Stimulated activated CD4-positive, alpha-beta T cell treated with anti-CD3 and anti-CD28 coated beads, Interleukin-12 subunit alpha, Interleukin-12 subunit beta, amount 100 ng/mL, for 24 hours (primary cell): ENCODE measurements around the gene ATG4C.
"Not testable (repeated sequence)": the region's sequence is repeated elsewhere in the genome, so short reads cannot be mapped to it uniquely, and the experiment has no call there.

Source experiments
- DNase-seq, 2 experiments: peaks; one replicate each; pipeline ENCODE4 v3.0.0-alpha.2; 2020; ENCODE audit warnings: low read depth in 2 of 2

ATG4C gene

DNA sequence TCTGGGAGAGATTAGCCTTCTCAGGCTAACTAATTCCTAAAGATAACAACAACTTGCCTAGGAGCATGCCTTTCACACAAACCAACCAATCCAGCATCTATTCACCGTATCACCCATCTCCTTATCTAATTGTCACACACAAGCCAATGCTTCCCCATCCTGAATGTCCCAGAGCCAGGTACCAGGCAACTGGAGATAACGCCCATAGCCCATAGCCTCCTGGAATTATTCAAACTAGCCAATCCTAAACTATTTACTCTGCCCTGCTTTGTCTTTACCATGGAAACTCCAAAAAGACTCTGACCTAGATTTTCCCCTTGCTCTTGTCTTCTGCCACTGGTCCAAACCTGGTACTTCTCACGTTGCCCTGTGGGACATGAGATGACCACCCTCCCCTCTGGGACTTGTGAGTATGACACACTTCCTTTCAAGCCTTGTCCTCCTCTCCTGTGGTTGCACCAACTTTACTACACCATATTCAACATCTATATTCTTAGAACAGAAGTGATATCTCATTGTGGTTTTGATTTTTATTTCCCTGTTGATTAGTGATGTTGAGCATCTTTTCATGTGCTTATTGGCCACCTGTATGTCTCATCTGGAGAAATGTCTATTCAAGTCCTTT, 8.8 kb upstream of the ATG4C start:
- no peak for DNase-seq

- no peak for DNase-seq
Measured at GRCh38 chr1:62778208-62778607, 5.7 kb upstream of the ATG4C start.

- DNase-seq: no peak
Measured at GRCh38 chr1:62781841-62782543, 1.9 kb upstream of the ATG4C start.

- DNase-seq: not testable (repeated sequence)
Measured at GRCh38 chr1:62782544-62783212, 1.3 kb upstream of the ATG4C start.

GRCh38 chr1:62784509-62785365, 805 bp downstream of the ATG4C start:
- DNase-seq: no peak

GRCh38 chr1:62790716-62791115, 6.8 kb downstream of the ATG4C start:
- no peak for DNase-seq

GRCh38 chr1:62794053-62794452, 10.1 kb downstream of the ATG4C start:
- DNase-seq: no peak

GRCh38 chr1:62796221-62796620, 12.3 kb downstream of the ATG4C start:
- DNase-seq: no peak

- no peak for DNase-seq
Measured at GRCh38 chr1:62799688-62800087, 15.8 kb downstream of the ATG4C start.

- DNase-seq: no peak
Measured at GRCh38 chr1:62800281-62800680, 16.3 kb downstream of the ATG4C start.

DNA sequence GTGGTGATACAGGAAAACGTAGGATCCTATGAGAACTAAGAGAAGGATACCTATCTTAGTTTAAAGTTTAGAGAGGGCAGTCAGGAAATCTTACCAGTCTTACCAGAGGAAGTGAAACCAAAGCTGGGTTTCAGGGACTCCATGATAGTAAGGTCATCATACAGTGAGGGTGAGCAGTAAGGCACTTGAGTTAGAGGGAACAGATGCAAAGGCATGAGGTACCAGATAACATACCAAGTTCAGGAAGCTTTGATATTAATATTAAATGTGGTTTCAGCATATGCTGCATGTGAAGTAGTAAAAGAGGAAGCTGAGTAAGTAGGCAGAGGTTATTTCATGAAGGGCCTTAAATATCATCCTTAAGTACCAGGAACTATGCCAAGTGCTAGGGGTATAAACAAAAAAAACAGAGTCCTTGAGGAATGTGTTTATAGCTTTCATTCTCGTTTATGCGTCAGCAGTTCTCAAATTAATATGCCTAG, 16.9 kb downstream of the ATG4C start:
- no peak for DNase-seq

DNA sequence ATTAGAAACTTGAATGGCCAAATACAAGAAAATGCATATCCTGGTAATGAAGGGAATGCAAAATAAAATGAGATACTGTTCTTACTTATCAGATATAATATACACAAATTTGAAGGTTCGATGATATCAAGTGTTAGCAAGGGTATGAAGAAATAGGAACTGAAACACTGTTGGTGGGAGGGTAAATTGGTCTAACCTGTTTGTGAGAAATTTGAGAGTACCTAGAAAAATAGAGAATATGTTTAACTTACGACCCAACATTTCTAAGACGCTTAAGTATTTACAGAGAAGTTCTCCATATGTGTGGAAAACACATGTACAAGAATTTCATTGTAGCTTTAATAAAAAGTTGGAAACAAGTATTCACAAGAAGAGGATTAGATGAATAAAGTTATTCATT, 25.9 kb downstream of the ATG4C start:
- DNase-seq: no peak

- DNase-seq: no peak
Measured at GRCh38 chr1:62810420-62811274, 26.7 kb downstream of the ATG4C start.

DNA sequence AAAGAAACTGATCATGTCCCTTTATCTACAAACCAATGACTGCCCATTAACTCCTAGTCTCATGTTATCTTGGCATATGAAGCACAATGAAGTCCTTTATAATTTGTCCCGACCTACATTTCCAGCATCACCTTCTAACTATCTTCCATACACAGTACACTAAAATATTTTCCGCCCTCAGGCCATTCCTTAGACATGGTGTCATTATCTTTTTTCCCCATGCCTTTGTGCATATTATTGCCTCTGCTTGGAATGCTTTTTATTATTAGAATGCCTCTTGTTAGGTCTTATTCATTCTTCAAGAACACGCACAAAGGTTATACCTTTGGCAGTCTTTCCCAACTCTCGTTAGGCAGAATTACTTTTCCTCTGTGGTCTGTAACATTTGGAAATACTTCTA, 39.6 kb downstream of the ATG4C start:
- no peak for DNase-seq

DNA sequence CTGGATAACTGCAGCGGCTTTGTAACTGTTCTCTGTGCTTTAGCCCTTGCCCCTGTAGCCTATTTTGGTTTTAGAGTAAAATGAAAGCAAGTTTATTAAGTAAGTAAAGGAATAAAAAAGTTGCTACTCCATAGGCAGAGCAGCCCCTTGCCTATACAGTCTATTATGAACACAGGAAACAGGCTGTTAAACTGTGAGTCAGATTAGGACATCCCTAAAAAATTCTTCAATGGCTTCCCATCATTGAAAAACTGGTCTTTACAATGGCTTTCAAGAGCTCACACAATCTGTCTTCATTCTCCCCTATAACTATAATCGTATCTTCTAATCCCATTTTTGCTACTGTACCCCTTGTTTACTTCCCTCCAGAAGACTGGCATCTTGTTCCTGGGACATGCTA, 43.0 kb downstream of the ATG4C start:
- DNase-seq: no peak

DNA sequence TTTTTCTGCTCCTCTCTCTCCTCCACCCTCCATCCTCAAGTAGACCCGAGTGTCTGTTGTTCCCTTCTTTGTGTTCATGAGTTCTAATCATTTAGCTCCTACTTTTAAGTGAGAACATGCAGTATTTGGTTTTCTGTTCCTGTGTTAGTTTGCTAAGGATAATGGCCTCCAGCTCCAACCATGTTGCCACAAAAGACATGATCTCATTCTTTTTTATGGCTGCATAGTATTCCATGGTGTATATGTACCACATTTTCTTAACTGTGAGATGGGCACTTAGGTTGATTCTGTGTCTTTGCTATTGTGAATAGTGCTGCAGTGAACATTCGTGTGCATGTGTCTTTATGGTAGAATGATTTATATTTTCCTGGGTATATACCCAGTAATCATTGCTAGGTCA, 43.9 kb downstream of the ATG4C start:
- not testable (repeated sequence) for DNase-seq

DNA sequence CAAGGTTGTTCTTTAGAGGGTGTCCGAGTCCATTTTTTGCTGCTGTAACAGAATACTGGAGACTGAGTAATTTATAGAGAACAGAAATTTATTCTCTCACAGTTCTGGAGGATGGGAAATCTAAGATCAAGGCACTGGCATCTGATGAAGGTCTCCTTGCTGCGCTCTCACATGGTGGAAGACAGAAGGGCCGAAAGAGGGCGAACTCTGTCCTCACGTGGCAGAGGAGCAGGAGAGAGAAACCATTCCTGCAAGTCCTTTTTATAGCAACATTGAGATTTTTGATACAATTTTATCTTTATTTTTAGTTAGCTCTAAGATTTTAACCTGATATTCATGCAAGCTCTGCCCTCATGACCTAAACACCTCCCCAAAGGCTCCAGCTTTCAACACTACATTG, 48.3 kb downstream of the ATG4C start:
- DNase-seq: no peak

DNA sequence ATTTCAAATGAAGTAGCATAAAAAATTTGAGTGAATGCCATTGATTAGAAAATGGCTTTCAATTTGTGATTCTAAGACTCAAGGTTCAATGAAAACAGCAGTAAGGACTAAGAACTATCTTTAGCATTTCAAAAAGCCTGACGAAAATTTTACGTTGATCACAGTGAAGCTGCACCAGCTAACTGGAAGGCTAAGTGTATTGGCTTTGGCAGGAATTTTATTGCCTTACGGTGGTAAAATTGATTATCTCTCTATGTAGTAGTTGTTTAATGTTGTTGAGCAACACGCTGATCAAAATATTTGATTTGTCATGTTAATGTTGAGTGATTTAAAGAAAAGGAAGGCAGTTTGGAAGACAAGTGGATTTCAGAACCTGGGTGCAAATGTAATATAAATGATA, 49.6 kb downstream of the ATG4C start:
- no peak for DNase-seq

DNA sequence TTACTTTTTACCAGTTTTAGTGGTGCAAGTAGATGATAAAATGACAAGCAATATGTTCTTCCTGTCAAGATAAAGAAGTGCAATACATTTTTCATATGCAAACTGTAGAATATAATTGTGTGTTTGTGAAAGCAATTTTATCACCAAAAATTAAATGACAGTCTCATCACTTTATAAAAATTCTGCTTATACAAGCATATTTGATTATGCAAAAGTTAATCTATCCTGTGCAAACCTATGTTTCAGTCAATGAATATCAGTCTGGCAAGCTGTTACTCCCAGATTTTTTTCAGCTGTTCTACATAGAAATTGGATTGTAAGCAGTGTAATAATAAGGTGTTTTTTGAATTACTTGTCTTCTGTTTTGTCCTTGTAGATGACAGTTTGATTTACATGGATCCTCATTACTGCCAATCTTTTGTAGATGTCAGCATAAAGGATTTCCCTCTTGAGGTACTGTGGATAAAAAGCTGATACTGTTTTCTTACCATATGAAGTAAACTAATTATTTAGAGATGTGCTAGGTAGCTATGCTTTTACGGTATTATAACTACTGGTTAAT, 50.5 kb downstream of the ATG4C start:
- no peak for DNase-seq

- DNase-seq: no peak
Measured at GRCh38 chr1:62836856-62837540, 53.1 kb downstream of the ATG4C start.
